SK-N-SH (cell line): ENCODE measurements around the gene KIF5C. TPM values are rescaled to one million over a fixed set of nuclear protein-coding genes. Genes with fewer than 3 reads are reported as not detected.

ENCODE experiments used
- CTCF ChIA-PET: fragments of 300-600, 350-600 bp; formaldehyde crosslinking; extraction: SDS; loops from one replicate; lab custom pipeline; 2021; lab: Yijun Ruan, JAX
- POLR2A ChIA-PET: fragments of 350-600 bp; sonication (Branson Sonifier 250); formaldehyde crosslinking; extraction: SDS; loops from one replicate; lab custom pipeline; 2020; ENCODE audit warnings: antibody characterized with exemption, inconsistent platforms; lab: Yijun Ruan, JAX
- DNase-seq: peaks from one replicate; pipeline ENCODE4 v3.0.0; 2012
- H2AFZ ChIP-seq: fragments of 200-600 bp; sonication (generic); 2 replicates; pipeline ENCODE4 v1.8.1; 2016; ENCODE audit warnings: antibody characterized with exemption, mild to moderate bottlenecking, low read depth
- H3F3A ChIP-seq: fragments of 200-600 bp; sonication (generic); replicated peaks from 2 replicates; pipeline ENCODE3; 2016; ENCODE audit warnings: antibody characterized with exemption, mild to moderate bottlenecking; ENCODE audit not compliant: insufficient read depth
- H3K27ac ChIP-seq, 2 experiments: fragments of 200-500 bp in 1 of 2; fragments of 200-600 bp in 1 of 2; sonication (Bioruptor generic) in 1 of 2; sonication (generic), shearing (Covaris generic) in 1 of 2; 2 replicates each; pipeline versions ENCODE4 v1.5.1 to v1.6.1; 2014 to 2016; ENCODE audit warnings: low read depth in 2 of 2, inconsistent platforms in 1 of 2, low read length in 1 of 2, mild to moderate bottlenecking in 1 of 2, mixed read lengths in 1 of 2
- H3K27me3 ChIP-seq: fragments of 200-600 bp; sonication (generic), shearing (Covaris generic); 2 replicates; pipeline ENCODE4 v1.6.1; 2016; ENCODE audit warnings: mixed run types; ENCODE audit not compliant: insufficient read depth
- H3K36me3 ChIP-seq, 2 experiments: fragments of 200-500 bp in 1 of 2; fragments of 200-600 bp in 1 of 2; sonication (Bioruptor generic) in 1 of 2; sonication (generic) in 1 of 2; replicated peaks in 1 of 2; 2 replicates each; pipeline versions ENCODE3 to v1.5.1; 2014 to 2016; ENCODE audit warnings: low read length in 1 of 2, mild to moderate bottlenecking in 1 of 2; ENCODE audit not compliant: insufficient read depth in 2 of 2, control insufficient read depth in 1 of 2
- H3K4me1 ChIP-seq, 2 experiments: fragments of 200-500 bp in 1 of 2; fragments of 200-600 bp in 1 of 2; sonication (Bioruptor generic) in 1 of 2; sonication (generic), shearing (Covaris generic) in 1 of 2; 2 replicates each; pipeline versions ENCODE4 v1.5.1 to v1.6.1; 2014 to 2016; ENCODE audit warnings: low read depth in 1 of 2, low read length in 1 of 2, mixed run types in 1 of 2; ENCODE audit not compliant: insufficient read depth in 2 of 2, control insufficient read depth in 1 of 2
- H3K4me2 ChIP-seq: fragments of 200-600 bp; sonication (generic), shearing (Covaris generic); 2 replicates; pipeline ENCODE4 v1.6.1; 2017; ENCODE audit warnings: mixed run types
- H3K4me3 ChIP-seq, 2 experiments: fragments of 200-500 bp in 1 of 2; fragments of 200-600 bp in 1 of 2; sonication (Bioruptor generic) in 1 of 2; sonication (generic), shearing (Covaris generic) in 1 of 2; 2 replicates each; pipeline versions ENCODE4 v1.5.1 to v1.8.1; 2014 to 2016; ENCODE audit warnings: low read depth in 2 of 2, inconsistent platforms in 1 of 2, low read length in 1 of 2, mild to moderate bottlenecking in 1 of 2, mixed read lengths in 1 of 2, moderate library complexity in 1 of 2
- H3K79me2 ChIP-seq: fragments of 200-600 bp; sonication (generic); 2 replicates; pipeline ENCODE4 v1.8.1; 2017; ENCODE audit warnings: mild to moderate bottlenecking; ENCODE audit not compliant: insufficient read depth
- H3K9ac ChIP-seq: fragments of 200-600 bp; sonication (generic); 2 replicates; pipeline ENCODE4 v1.6.1; 2017; ENCODE audit warnings: mixed run types
- H3K9me2 ChIP-seq: fragments of 200-600 bp; sonication (generic); 2 replicates; pipeline ENCODE4 v1.6.1; 2017; ENCODE audit warnings: mixed run types
- H3K9me3 ChIP-seq: fragments of 200-600 bp; sonication (generic); 2 replicates; pipeline ENCODE4 v1.6.1; 2017; ENCODE audit warnings: mixed run types, mild to moderate bottlenecking, moderate library complexity
- H4K20me1 ChIP-seq: fragments of 200-600 bp; sonication (generic); 2 replicates; pipeline ENCODE4 v1.6.1; 2017; ENCODE audit warnings: mild to moderate bottlenecking, mixed run types; ENCODE audit not compliant: insufficient read depth
- ELF1 ChIP-seq: IDR thresholded peaks from 2 replicates; pipeline ENCODE4 v1.4.0; 2012
- EP300 ChIP-seq, 2 experiments: IDR thresholded peaks; 2 replicates each; pipeline versions ENCODE4 v1.4.0 to v1.6.1; 2012; ENCODE audit warnings: borderline replicate concordance in 1 of 2, low read depth in 1 of 2, low read length in 1 of 2
- FOXJ3 ChIP-seq: sonication (generic); formaldehyde crosslinking; IDR thresholded peaks from 2 replicates; pipeline ENCODE4 v1.5.1; 2020; ENCODE audit warnings: mild to moderate bottlenecking, missing genetic modification reagents
- MEF2A ChIP-seq: IDR thresholded peaks from 2 replicates; pipeline ENCODE4 v1.4.0; 2012; ENCODE audit warnings: low read depth, borderline replicate concordance
- POLR2AphosphoS5 ChIP-seq: IDR thresholded peaks from 2 replicates; pipeline ENCODE4 v1.6.1; 2012; ENCODE audit warnings: low read depth, low read length
- RCOR1 ChIP-seq: fragments of 150-350 bp; IDR thresholded peaks from 2 replicates; pipeline ENCODE4 v1.6.1; 2017; ENCODE audit warnings: antibody characterized with exemption, low read length
- TAF1 ChIP-seq: IDR thresholded peaks from 2 replicates; pipeline ENCODE4 v1.6.1; 2012; ENCODE audit warnings: low read depth, mild to moderate bottlenecking, low read length, moderate library complexity, borderline replicate concordance
- TEAD4 ChIP-seq: IDR thresholded peaks from 2 replicates; pipeline ENCODE4 v1.4.0; 2012; ENCODE audit warnings: mild to moderate bottlenecking, borderline replicate concordance; ENCODE audit not compliant: insufficient read depth
- YY1 ChIP-seq: IDR thresholded peaks from 2 replicates; pipeline ENCODE4 v1.4.0; 2012; ENCODE audit warnings: low read depth, mild to moderate bottlenecking
- WGBS: methylation state at CpG from one replicate; pipeline ENCODE4 v1.1.6; 2017; ENCODE audit warnings: low lambda C conversion rate; 5-methylcytosine and 5-hydroxymethylcytosine counted together
- polyA plus RNA-seq, 3 experiments: library from polyadenylated mRNA; depleted of rRNA; stranded (reverse); fragments of >200 nt; gene quantifications; 2 replicates each; pipeline ENCODE4 v1.2.3, GENCODE V29; 2012
- TF ChIP-seq, protein P1 (sequence below): fragments of 150-350 bp; IDR thresholded peaks from 2 replicates; pipeline ENCODE4 v1.6.1; 2016; ENCODE audit warnings: mild to moderate bottlenecking, low read depth, low read length
- TF ChIP-seq, protein P2 (sequence below): IDR thresholded peaks from 2 replicates; pipeline ENCODE4 v1.4.0; 2012; ENCODE audit warnings: low read depth, borderline replicate concordance

Gene KIF5C
- polyA plus RNA-seq, 1 of the 3 experiments (the other 2 are of a cell fraction) = 3.9 TPM

DNA sequence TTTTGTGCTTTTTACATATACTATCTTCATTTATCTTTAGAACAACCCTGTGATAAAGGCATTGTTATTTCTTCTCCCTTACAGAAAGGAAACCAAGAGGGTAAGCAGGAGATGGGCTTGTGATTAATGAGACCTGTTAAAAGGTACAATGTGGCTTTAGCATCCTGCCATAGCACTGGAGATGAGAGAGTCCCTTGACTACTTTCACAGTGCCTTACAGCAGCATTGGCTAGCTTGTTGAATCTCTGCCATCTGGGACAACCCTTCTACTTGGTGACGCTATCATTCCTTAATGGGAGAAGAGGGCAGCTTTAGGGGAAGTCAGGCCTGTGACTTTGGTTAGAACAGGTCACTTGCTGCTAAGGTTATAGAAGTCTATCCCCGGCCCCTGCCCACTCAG, 95.4 kb downstream of the KIF5C start:
- Histone ChIP-seq H3K9me3 (no peaks in the 10 kb centered on the region), H3K27me3 (no peaks in the 10 kb centered on the region), H4K20me1 (no peaks in the 10 kb centered on the region), H3K4me2 (no peak overlapping the region), H2AFZ (no peak overlapping the region), H3K4me1 (peaks cover 0 to 31% of the 10 kb centered on the region in 2 experiments; a peak in 2 of 4 replicates), H3F3A (no peaks in the 10 kb centered on the region), H3K9me2 (no peaks in the 10 kb centered on the region), H3K4me3 (no peak overlapping the region), H3K79me2 (no peaks in the 10 kb centered on the region), H3K36me3 (peaks cover 0 to 5% of the 10 kb centered on the region in 2 experiments), H3K27ac (peak overlapping the region in 1 of 2 experiments; percentile 83; a peak in 2 of 4 replicates), H3K9ac (no peak overlapping the region)
- DNase-seq = no peak
- WGBS = 76% methylated on average over 2 of the region's 2 CpGs
- TF ChIP-seq, protein P1, sequence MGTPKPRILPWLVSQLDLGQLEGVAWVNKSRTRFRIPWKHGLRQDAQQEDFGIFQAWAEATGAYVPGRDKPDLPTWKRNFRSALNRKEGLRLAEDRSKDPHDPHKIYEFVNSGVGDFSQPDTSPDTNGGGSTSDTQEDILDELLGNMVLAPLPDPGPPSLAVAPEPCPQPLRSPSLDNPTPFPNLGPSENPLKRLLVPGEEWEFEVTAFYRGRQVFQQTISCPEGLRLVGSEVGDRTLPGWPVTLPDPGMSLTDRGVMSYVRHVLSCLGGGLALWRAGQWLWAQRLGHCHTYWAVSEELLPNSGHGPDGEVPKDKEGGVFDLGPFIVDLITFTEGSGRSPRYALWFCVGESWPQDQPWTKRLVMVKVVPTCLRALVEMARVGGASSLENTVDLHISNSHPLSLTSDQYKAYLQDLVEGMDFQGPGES = no peak
- TF ChIP-seq, protein P2, sequence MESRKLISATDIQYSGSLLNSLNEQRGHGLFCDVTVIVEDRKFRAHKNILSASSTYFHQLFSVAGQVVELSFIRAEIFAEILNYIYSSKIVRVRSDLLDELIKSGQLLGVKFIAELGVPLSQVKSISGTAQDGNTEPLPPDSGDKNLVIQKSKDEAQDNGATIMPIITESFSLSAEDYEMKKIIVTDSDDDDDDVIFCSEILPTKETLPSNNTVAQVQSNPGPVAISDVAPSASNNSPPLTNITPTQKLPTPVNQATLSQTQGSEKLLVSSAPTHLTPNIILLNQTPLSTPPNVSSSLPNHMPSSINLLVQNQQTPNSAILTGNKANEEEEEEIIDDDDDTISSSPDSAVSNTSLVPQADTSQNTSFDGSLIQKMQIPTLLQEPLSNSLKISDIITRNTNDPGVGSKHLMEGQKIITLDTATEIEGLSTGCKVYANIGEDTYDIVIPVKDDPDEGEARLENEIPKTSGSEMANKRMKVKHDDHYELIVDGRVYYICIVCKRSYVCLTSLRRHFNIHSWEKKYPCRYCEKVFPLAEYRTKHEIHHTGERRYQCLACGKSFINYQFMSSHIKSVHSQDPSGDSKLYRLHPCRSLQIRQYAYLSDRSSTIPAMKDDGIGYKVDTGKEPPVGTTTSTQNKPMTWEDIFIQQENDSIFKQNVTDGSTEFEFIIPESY = no peak
- TF ChIP-seq TEAD4 = no peak
- TF ChIP-seq RCOR1 = no peak
- no peak for TF ChIP-seq MEF2A
- no peak for TF ChIP-seq TAF1
- no peak for TF ChIP-seq ELF1
- no peak for TF ChIP-seq EP300 (IDR thresholded peaks at IDR 0.05; ENCODE audit: borderline replicate concordance in 1 of 2, low read depth in 1 of 2, low read length in 1 of 2)
- no peak for TF ChIP-seq YY1
- TF ChIP-seq POLR2AphosphoS5 = no peak
- no peak for TF ChIP-seq FOXJ3 (CRISPR knock-in tag)
- POLR2A ChIA-PET = interaction anchor here (0.9 to 1.3 kb wide), 3 partner anchors 8 to 95 kb away, joined by 3 to 8 read pairs (median 3); no protein-coding TSS in a partner anchor
- CTCF ChIA-PET = interaction anchor here (1.0 to 2.1 kb wide), 4 partner anchors 8 to 980 kb away, joined by 3 to 9 read pairs (median 6); no protein-coding TSS in a partner anchor

DNA sequence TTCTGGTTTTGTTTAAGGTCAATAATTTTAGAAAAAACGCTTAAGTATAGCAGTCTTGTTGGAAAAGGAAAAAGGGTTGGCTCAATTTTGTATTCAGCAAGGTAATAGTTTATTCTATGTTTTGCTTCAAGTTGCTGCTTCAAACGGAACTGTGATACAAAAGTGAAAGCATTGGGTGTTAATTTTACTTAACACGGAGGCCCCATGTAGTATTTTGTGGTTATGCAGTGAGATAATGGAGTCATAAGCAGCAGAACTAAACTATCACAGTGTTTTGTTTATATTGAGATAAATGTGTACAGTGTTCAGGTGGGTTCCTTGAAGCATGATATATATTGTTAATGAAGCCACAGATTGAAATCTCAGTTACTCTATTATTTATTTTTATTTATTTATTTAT, 96.5 kb downstream of the KIF5C start:
- TF ChIP-seq EP300 (IDR thresholded peaks at IDR 0.05; ENCODE audit: borderline replicate concordance in 1 of 2, low read depth in 1 of 2, low read length in 1 of 2) = no peak
- H3K9ac ChIP-seq = no peak overlapping the region
- H3F3A ChIP-seq = no peaks in the 10 kb centered on the region
- H3K27ac ChIP-seq = no peak overlapping the region
- H3K4me1 ChIP-seq = peaks cover 0 to 31% of the 10 kb centered on the region in 2 experiments; a peak in 2 of 4 replicates
- no peak overlapping the region for H3K4me2 ChIP-seq
- H3K79me2 ChIP-seq = no peaks in the 10 kb centered on the region
- POLR2A ChIA-PET = no interaction called here
- H3K4me3 ChIP-seq = no peak overlapping the region
- H3K9me2 ChIP-seq = no peaks in the 10 kb centered on the region
- WGBS = 66% methylated on average over 3 of the region's 3 CpGs
- H3K36me3 ChIP-seq = peaks cover 0 to 5% of the 10 kb centered on the region in 2 experiments
- CTCF ChIA-PET = no interaction called here
- no peak for DNase-seq
- no peaks in the 10 kb centered on the region for H3K9me3 ChIP-seq
- H4K20me1 ChIP-seq = no peaks in the 10 kb centered on the region
- H2AFZ ChIP-seq = no peak overlapping the region
- H3K27me3 ChIP-seq = no peaks in the 10 kb centered on the region
